GM12801 (cell line): ENCODE results near the gene TRIM27.

Experiments used
- TF ChIP-seq, protein P1 (sequence below): IDR thresholded peaks from one replicate; pipeline ENCODE4 v1.5.1; 2011; ENCODE audit warnings: control low read depth; ENCODE audit not compliant: insufficient read length; ENCODE audit errors: extremely low read depth

Gene TRIM27

DNA sequence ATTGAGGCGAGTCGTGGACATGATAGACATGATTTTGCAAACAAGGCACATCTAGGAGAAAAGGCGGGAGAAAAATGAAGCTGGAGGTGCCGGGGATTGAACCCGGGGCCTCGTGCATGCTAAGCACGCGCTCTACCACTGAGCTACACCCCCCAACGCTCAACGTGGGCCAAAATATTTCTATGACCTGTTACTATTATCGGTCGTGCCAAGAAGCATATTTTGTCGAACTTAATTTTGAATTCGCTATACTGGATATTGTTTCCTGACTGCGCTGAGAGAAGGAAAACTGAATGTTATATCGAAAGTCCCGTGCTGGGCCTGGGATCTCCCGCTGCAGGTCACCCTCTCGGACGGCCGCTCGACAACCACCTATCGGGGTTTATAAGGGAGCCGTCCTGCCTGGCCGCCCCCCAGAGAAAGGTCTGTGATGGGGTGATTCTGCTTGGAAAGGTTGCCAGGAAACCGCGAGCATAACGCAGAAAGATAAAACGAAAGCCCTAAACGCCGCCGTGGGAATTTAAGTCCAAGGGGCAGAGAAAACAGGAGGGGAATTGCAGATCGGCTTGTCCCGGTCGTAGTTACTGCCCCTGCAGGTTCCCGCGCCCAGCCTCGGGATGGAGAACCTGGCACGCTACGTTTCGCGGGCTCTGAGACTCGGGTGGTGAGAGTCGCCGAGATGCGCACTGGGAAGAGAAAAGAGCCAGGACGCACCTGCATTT, 60.0 kb downstream of the TRIM27 start:
- TF ChIP-seq, protein P1, sequence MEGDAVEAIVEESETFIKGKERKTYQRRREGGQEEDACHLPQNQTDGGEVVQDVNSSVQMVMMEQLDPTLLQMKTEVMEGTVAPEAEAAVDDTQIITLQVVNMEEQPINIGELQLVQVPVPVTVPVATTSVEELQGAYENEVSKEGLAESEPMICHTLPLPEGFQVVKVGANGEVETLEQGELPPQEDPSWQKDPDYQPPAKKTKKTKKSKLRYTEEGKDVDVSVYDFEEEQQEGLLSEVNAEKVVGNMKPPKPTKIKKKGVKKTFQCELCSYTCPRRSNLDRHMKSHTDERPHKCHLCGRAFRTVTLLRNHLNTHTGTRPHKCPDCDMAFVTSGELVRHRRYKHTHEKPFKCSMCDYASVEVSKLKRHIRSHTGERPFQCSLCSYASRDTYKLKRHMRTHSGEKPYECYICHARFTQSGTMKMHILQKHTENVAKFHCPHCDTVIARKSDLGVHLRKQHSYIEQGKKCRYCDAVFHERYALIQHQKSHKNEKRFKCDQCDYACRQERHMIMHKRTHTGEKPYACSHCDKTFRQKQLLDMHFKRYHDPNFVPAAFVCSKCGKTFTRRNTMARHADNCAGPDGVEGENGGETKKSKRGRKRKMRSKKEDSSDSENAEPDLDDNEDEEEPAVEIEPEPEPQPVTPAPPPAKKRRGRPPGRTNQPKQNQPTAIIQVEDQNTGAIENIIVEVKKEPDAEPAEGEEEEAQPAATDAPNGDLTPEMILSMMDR: no peak

DNA sequence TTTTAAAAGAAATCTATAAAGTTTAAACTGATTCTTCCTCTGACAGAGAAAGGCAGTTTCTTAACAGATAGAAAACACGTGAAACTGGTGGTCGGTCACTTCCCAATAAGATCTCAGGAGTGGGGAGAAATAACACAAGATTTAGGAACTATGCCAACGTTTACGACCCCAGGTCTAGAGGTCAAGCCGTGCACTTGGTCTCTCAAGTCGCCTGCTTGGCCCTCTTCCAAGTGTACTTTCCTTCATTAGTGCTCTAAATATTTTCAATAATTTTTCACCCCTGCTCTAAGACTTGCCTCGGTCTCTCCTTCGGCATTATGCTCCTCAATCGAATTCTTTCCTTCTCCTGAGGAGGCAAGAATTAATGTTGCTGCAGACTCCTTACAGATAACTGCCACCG, 61.7 kb downstream of the TRIM27 start:
- TF ChIP-seq, protein P1: no peak

DNA sequence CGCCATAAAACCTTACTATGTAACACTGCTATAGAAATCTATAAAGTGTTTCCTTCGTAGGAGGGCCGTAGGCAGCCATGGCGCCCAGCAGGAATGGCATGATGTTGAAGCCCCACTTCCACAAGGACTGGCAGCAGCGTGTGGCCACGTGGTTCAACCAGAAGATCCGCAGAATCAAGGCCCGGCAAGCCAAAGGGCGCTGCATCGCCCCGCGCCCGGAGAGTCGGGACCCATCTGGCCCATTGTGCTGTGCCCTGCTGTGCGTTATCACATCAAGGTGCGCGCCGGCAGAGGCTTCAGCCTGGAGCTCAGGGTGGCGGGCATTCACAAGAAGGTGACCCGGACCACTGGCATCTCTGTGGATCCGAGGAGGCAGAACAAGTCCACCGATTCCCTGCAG, 62.4 kb downstream of the TRIM27 start:
- TF ChIP-seq, protein P1: no peak

DNA sequence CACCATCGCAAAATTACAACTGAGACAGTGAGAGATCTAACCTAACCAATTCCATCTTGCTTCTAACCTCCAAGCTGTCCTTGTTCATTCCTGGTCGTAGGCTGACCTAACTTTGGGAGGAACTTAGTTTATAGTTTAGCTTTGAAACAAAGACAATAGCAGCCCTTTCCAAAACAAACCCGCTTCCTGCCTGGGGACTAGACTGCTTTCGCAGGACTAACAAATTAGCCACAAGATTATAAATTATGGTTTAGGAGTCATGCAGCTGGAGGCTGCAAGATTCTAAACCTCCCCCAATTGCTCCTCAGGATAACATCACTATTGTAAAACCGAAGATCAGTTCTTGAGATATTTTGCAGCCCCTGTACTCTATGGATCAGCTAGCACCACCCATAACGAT, 63.2 kb downstream of the TRIM27 start:
- TF ChIP-seq, protein P1: no peak

DNA sequence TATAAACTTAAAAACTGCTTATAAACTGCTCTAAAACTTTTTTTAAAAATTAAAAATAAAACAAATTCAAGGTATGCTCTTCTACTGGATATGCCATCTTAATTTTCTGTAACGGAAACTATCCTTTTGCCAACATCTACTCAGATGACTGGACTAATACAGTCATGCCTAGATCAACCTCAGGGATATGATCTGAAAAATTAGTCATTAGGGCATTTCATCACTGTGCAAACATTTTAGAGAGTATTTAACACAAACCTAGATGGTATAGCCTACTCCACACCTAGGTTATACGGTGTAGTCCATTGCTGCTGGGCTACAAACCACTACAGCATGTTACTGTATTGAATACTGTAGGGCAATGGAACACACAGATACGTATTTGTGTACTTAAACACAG, 64.8 kb downstream of the TRIM27 start:
- TF ChIP-seq, protein P1: no peak

DNA sequence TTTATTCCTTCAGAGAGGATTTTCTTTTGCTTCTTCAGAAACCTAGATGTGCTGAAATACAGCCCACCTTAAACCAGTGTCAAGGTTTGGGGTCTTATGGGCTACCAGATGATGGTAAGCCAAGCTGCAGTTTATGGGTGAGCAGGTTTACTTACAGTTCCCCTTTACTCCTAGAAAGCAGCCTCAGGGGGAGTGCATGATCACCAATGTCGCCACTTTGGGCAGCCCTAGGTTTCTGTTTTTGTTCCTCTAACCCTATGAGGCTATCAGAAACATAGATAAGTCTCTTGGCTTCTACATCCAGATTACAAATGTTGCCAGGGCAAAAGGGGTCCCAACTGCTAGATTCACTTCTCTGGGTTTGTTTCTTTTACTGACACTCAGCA, 67.2 kb downstream of the TRIM27 start:
- TF ChIP-seq, protein P1: no peak
